K562 (cell line): ENCODE results near the gene SEPTIN6. TPM values are rescaled to one million over a fixed set of nuclear protein-coding genes. Genes with fewer than 3 reads are reported as not detected.

Experiments
- ARNT ChIP-seq, 2 experiments: fragments of 450-650 bp; IDR thresholded peaks; 2 replicates each; pipeline ENCODE4 v1.6.1; 2016; ENCODE audit warnings: mild to moderate bottlenecking in 1 of 2
- CBFB ChIP-seq: sonication (generic); formaldehyde crosslinking; IDR thresholded peaks from 2 replicates; pipeline ENCODE4 v1.4.0; 2020; ENCODE audit warnings: mild to moderate bottlenecking, missing genetic modification reagents
- CGGBP1 ChIP-seq: fragments of 250-450 bp; sonication (Bioruptor Pico); IDR thresholded peaks from 2 replicates; pipeline ENCODE4 v1.9.0; 2021; ENCODE audit warnings: mild to moderate bottlenecking
- CREB3 ChIP-seq: fragments of 450-650 bp; conservative IDR thresholded peaks from 2 replicates; pipeline ENCODE4 v1.6.1; 2016; ENCODE audit warnings: missing genetic modification characterization, low read depth, mild to moderate bottlenecking, missing compliant biosample characterization, moderate library complexity
- KDM5B ChIP-seq: fragments of 200-600 bp; sonication (generic); IDR thresholded peaks from 2 replicates; pipeline ENCODE4 v1.6.1; 2012; ENCODE audit warnings: low read depth, mild to moderate bottlenecking, moderate library complexity, low read length, control low read depth, inconsistent platforms; ENCODE audit not compliant: insufficient replicate concordance
- MTA3 ChIP-seq: fragments of 450-650 bp; formaldehyde crosslinking; IDR thresholded peaks from 2 replicates; pipeline ENCODE4 v1.6.1; 2017; ENCODE audit warnings: mild to moderate bottlenecking, borderline replicate concordance
- NFE2L1 ChIP-seq: fragments of 450-650 bp; IDR thresholded peaks from 2 replicates; pipeline ENCODE4 v1.6.1; 2016; ENCODE audit warnings: missing genetic modification characterization, low read depth, mild to moderate bottlenecking, missing compliant biosample characterization, moderate library complexity, borderline replicate concordance
- RBFOX2 ChIP-seq: fragments of 200-400 bp; formaldehyde crosslinking; IDR thresholded peaks from 2 replicates; pipeline ENCODE4 v1.6.1; 2017; ENCODE audit warnings: low read depth, mild to moderate bottlenecking, low read length, moderate library complexity
- VEZF1 ChIP-seq: fragments of 200-800 bp; sonication (Bioruptor generic); IDR thresholded peaks from 2 replicates; pipeline ENCODE4 v1.6.1; 2017; ENCODE audit warnings: missing genetic modification characterization, missing compliant biosample characterization
- ZNF318 ChIP-seq, 2 experiments: fragments of 450-650 bp; IDR thresholded peaks; 2 replicates each; pipeline ENCODE4 v1.6.1; 2016; ENCODE audit warnings: mild to moderate bottlenecking in 2 of 2, borderline replicate concordance in 1 of 2, low read depth in 1 of 2, moderate library complexity in 1 of 2
- ZNF398 ChIP-seq: fragments of 250-450 bp; sonication (Bioruptor Pico); IDR thresholded peaks from 2 replicates; pipeline ENCODE4 v1.8.0; 2021; ENCODE audit warnings: moderate library complexity, mild to moderate bottlenecking, inconsistent platforms
- polyA plus RNA-seq, 8 experiments: library from polyadenylated mRNA; depleted of rRNA in 4 of 8; stranded (reverse) in 5 of 8; unstranded in 3 of 8; fragments of >200 nt; fragmentation: Nextera tagmentation in 2 of 8; fragmentation: Illumina TruSeq in 1 of 8; extraction: Ambion mirVana in 2 of 8; extraction: Trizol in 1 of 8; gene quantifications; 2 replicates each; pipeline versions ENCODE4 v1.2.1 to v1.2.3, GENCODE V29; 2011 to 2014; ENCODE audit warnings: inconsistent platforms in 1 of 8, missing spikeins in 1 of 8
- total RNA-seq, 7 experiments: library from RNA; depleted of rRNA in 6 of 7; stranded (reverse); fragments of >200 nt in 6 of 7; fragmentation: Illumina TruSeq in 2 of 7; extraction: Trizol in 2 of 7; gene quantifications; 2 replicates each; pipeline versions ENCODE4 v1.2.1 to v1.2.3, GENCODE V29; 2011 to 2021; ENCODE audit warnings: low replicate concordance in 1 of 7

The SEPTIN6 gene
- total and polyA plus RNA-seq, 9 of the 15 experiments (the other 6 are each of a cell fraction or from before 2014, with no cell fraction given): 8.4 to 67.0 (median 37.8) TPM

GRCh38 chrX:119693040-119693995, at the start of gene SEPTIN6 (continued):
- peak; percentile 90 for TF ChIP-seq RBFOX2
- no peak for TF ChIP-seq CBFB (CRISPR knock-in tag)
- 0 out of 4 replicates have a peak, but pooled peaks of 1 of the 2 experiments have one; percentile 40 for TF ChIP-seq ARNT (IDR thresholded peaks at IDR 0.05)
- TF ChIP-seq CGGBP1 (CRISPR knock-in tag): no peak
- TF ChIP-seq ZNF318 (IDR thresholded peaks at IDR 0.05; ENCODE audit: borderline replicate concordance in 1 of 2, low read depth in 1 of 2): no peak
- TF ChIP-seq MTA3: 0 out of 2 replicates have a peak, but pooled peaks have one; percentile 41
- no peak for TF ChIP-seq CREB3 (tag)
- no peak for TF ChIP-seq NFE2L1 (tag)
- TF ChIP-seq VEZF1 (CRISPR knock-in tag): peak; percentile 93
- peak; percentile 86 for TF ChIP-seq KDM5B
- TF ChIP-seq ZNF398: no peak
